GM23248 (cell line): ENCODE results near the gene CRACDL.

Experiments
- EZH2 ChIP-seq: fragments of 200-600 bp; sonication (generic); IDR thresholded peaks from 2 replicates; pipeline ENCODE4 v1.6.1; 2018; ENCODE audit warnings: antibody characterized with exemption, mild to moderate bottlenecking; ENCODE audit not compliant: insufficient read depth, poor library complexity, severe bottlenecking
- EZH2phosphoT487 ChIP-seq: fragments of 200-600 bp; sonication (generic); IDR thresholded peaks from 2 replicates; pipeline ENCODE4 v1.6.1; 2018; ENCODE audit warnings: antibody characterized with exemption, moderate library complexity, mild to moderate bottlenecking, low read depth; ENCODE audit not compliant: insufficient read depth

DNA sequence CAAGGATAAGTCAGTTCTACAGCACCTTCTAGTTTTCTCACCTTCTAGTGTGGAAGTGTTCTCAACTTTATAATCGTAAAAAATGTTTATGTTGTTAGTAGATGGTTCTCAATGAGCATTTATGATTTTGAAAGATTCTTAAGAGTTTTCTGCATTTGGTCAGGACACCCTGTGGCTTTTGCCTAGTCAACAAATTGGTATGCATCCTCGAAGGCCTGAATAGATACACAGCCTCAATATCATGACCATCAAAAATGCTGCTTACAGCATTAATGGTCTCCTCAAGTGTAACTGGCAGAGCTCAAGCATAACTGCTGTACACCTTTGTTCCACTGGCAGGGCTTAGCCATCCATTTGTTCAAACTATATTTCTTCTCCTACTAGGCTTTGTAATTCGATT is 96.7 kb downstream of the CRACDL start:
- TF ChIP-seq EZH2phosphoT487 (no peak), EZH2 (no peak)
